Neutrophil (primary cell): ENCODE data around the gene MAGEA9.
"Not testable (repeated sequence)": the region's sequence is repeated elsewhere in the genome, so short reads cannot be mapped to it uniquely, and the experiment has no call there.

Experiments
- H3K27ac ChIP-seq: fragments of 200-600 bp; sonication (generic); 2 replicates; pipeline ENCODE4 v1.5.1; 2016; ENCODE audit warnings: mild to moderate bottlenecking, moderate library complexity
- H3K27me3 ChIP-seq: fragments of 200-600 bp; sonication (generic); 2 replicates; pipeline ENCODE4 v1.6.0; 2016; ENCODE audit warnings: mild to moderate bottlenecking
- H3K36me3 ChIP-seq: fragments of 200-600 bp; sonication (generic); 2 replicates; pipeline ENCODE4 v1.5.1; 2017
- H3K4me1 ChIP-seq, 2 experiments: fragments of 200-600 bp in 1 of 2; sonication (generic) in 1 of 2; 1 replicate in 1 of 2; 2 replicates in 1 of 2; pipeline versions ENCODE4 v1.5.1 to v1.6.1; 2013 to 2016; ENCODE audit warnings: low read depth in 1 of 2, low read length in 1 of 2, mild to moderate bottlenecking in 1 of 2, moderate library complexity in 1 of 2; ENCODE audit not compliant: control insufficient read depth in 1 of 2, insufficient read depth in 1 of 2
- H3K4me3 ChIP-seq, 2 experiments: fragments of 200-600 bp in 1 of 2; sonication (generic) in 1 of 2; 1 replicate in 1 of 2; 2 replicates in 1 of 2; pipeline ENCODE4 v1.5.1; 2013 to 2016; ENCODE audit warnings: low read depth in 1 of 2, low read length in 1 of 2, mild to moderate bottlenecking in 1 of 2, moderate library complexity in 1 of 2
- H3K9me3 ChIP-seq: fragments of 200-600 bp; sonication (generic); 2 replicates; pipeline ENCODE4 v1.5.1; 2016
- TF ChIP-seq, protein P1 (sequence below): fragments of 200-600 bp; sonication (generic); IDR thresholded peaks from 2 replicates; pipeline ENCODE4 v1.5.1; 2016; ENCODE audit warnings: antibody characterized with exemption

Gene MAGEA9, protein sequence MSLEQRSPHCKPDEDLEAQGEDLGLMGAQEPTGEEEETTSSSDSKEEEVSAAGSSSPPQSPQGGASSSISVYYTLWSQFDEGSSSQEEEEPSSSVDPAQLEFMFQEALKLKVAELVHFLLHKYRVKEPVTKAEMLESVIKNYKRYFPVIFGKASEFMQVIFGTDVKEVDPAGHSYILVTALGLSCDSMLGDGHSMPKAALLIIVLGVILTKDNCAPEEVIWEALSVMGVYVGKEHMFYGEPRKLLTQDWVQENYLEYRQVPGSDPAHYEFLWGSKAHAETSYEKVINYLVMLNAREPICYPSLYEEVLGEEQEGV

DNA sequence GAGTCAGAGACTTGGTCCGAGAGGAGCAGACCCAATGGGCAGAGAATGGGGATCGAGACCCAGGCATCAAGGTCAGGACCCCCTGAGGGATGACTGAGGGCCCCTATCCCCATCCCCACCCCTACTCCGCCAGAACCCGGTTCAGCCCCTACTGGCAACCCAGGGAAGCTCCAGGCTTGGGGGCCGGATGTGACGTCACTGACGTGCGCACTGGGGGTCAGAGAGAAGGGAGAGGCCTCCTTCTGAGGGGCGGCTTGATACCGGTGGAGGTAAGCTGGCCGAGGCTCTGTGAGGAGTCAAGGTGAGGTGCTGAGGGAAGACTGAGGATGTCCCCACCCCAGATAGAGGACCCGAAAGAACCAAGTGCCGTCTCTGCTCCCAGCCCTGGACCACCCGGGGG, at the start of gene MAGEA9:
MAGEA9 (plus strand) TSS at position 204 of the 400 bp plus-strand sequence. CDS start 4,281 bp downstream, outside the sequence.
- not testable (repeated sequence) for H3K27me3 ChIP-seq, H3K9me3 ChIP-seq, H3K4me1 ChIP-seq, H3K36me3 ChIP-seq, H3K4me3 ChIP-seq, H3K27ac ChIP-seq

DNA sequence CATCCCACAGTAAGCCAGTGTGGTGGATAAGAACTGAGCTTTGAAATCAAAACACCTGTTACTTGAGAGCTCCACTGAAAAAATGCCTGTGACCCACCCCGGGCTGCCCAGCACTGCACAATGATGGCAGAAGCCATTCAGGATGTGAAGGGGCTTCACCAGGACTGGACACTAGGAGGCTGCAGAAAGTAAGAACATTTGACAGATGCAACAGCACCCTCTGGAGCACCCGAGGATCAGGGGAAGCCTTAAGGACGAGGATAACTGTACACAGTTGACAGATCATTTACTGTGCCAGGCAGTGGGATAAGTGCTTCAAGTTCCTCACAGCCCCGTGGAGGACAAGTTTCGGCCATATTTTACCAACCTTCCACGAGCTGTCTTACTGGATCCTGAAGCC, 39.5 kb upstream of the MAGEA9 start:
- H3K36me3 ChIP-seq, H3K27ac ChIP-seq, H3K4me1 ChIP-seq, H3K4me3 ChIP-seq, H3K9me3 ChIP-seq, H3K27me3 ChIP-seq: not testable (repeated sequence)

DNA sequence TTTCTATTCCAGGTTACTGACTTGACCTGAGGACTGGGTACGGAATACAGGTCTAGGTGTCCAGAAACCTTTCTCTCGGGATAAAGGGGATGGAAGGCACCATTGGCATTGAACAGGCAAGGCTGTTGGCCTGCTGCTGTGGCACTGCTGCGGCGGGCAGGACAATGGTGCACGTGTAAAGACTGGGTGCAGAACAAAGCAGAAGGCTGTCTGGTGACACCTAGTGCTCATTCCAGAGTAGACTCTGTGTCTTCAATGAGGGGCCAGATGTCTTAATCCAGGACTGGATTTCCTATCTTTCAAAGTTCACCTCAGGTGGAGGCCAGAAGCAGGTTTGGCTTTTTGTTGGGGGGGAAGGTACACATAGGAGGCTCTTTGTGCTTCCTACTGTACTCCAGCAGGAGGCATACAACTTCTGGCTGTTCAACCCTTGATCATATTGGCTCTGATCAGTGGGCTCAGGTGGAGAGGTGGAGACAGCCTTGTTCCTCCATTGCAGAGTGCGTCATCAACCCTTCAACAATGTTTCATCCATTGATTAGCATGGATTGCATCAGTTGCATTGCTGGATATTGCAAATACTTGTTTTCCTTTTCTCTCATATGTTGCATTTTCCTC, 35.2 kb upstream of the MAGEA9 start:
- not testable (repeated sequence) for H3K4me3 ChIP-seq, H3K36me3 ChIP-seq, H3K27ac ChIP-seq, H3K27me3 ChIP-seq, H3K9me3 ChIP-seq, H3K4me1 ChIP-seq

DNA sequence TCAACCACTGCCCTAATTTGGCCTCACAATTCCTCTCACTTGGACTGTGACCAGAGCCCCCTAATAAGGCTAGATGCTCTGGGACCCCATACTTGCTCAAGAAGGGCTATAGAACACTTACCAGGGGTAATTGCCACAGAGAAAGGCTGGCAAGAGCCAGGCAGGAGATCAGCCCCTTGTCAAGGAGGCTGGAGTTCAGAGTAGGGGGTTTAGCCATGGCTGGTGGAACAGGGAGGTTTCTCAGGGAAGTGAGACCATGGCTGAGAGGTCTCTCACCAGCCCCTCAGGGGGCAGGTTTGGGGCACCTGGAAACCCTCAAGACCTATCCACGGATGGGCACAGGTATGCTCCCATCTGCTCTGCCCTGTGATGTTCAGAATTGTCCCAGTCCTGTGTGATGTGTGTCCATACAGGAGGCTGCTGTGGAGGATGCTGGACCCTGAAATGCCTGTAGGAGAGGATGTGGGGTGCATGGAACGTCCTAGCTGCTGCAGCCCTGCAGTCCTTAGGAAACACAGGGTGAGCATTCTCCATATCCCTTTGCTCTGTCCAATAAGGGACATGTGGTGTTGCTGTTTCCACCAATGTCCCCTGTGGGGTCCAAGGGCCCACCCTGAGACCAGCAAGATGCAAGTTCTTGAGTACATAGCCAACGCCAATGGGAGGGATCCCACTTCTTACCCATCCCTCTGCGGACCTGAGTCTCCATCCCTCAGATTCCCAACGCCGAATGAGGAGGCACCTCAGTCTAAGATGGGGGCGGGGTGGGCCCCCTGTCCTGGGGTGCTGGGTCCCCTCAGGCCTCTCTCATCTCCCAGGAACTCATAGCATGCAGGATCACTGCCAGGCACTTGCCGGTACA, 24.3 kb upstream of the MAGEA9 start:
- Histone ChIP-seq H3K4me3 (no peak overlapping the region), H3K4me1 (no peaks in the 10 kb centered on the region), H3K9me3 (no peaks in the 10 kb centered on the region), H3K27ac (no peak overlapping the region), H3K27me3 (no peaks in the 10 kb centered on the region), H3K36me3 (no peaks in the 10 kb centered on the region)
- TF ChIP-seq, protein P1, sequence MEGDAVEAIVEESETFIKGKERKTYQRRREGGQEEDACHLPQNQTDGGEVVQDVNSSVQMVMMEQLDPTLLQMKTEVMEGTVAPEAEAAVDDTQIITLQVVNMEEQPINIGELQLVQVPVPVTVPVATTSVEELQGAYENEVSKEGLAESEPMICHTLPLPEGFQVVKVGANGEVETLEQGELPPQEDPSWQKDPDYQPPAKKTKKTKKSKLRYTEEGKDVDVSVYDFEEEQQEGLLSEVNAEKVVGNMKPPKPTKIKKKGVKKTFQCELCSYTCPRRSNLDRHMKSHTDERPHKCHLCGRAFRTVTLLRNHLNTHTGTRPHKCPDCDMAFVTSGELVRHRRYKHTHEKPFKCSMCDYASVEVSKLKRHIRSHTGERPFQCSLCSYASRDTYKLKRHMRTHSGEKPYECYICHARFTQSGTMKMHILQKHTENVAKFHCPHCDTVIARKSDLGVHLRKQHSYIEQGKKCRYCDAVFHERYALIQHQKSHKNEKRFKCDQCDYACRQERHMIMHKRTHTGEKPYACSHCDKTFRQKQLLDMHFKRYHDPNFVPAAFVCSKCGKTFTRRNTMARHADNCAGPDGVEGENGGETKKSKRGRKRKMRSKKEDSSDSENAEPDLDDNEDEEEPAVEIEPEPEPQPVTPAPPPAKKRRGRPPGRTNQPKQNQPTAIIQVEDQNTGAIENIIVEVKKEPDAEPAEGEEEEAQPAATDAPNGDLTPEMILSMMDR: no peak

DNA sequence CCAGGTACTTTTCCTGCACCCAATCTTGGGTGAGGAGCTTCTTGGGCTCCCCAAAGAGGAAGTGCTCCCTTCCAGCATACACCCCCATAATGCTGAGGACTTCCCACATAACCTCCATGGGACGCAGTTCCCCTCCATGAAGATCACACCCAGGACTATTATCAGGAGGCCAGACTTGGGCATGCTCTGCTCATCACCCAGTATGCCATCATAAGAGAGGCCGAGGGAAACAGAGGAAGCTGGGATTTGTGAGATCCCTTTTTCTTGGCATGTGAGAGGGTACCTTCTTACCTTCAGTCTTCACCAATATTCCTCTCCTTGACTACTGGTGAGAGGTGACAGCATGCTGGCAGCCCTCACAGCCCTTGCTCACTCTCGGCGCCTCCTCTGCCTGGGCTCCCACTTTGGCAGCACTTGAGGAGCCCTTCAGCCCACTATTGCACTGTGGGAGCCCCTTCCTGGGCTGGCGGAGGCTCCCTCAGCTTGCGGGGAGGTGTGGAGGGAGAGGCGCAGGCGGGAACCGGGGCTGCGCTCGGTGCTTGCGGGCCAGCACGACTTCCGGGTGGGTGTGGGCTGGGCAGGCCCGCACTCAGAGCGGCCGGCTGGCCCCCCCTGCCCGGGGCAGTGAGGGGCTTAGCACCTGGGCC, 23.5 kb upstream of the MAGEA9 start:
- Histone ChIP-seq H3K4me1 (no peaks in the 10 kb centered on the region), H3K4me3 (no peak overlapping the region), H3K36me3 (no peaks in the 10 kb centered on the region), H3K27ac (no peak overlapping the region), H3K9me3 (no peaks in the 10 kb centered on the region), H3K27me3 (no peaks in the 10 kb centered on the region)
- TF ChIP-seq, protein P1: no peak

DNA sequence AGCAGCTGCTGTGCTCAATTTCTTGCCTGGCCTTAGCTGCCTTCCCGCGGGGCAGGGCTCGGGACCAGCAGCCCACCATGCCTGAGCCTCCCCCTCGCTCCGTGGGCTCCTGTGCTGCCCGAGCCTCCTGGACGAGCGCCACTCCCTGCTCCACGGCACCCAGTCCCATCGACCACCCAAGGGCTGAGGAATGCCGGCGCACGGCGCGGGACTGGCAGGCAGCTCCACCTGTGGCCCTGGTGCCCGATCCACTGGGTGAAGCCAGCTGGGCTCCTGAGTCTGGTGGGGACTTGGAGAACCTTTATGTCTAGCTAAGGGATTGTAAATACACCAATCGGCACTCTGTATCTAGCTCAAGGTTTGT, 23.0 kb upstream of the MAGEA9 start:
- not testable (repeated sequence) for H3K27ac ChIP-seq, H3K4me1 ChIP-seq, H3K4me3 ChIP-seq

DNA sequence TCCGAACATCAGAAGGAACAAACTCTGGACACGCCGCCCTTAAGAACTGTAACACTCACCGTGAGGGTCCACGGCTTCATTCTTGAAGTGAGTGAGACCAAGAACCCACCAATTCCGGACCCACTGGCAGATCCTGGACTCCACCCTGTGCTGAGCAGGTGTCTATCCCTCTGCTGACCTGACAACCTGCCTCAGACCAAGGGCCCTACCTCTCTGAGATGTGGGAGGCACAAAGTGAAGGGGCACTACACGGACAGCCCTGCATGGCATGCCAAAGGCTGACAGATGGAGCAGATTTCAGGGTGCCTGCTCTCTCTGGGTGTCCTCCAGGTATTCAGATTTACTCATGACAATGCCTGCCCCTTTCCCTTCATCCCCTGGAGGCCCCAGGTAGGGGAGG, 21.9 kb upstream of the MAGEA9 start:
- Histone ChIP-seq H3K27me3 (no peaks in the 10 kb centered on the region), H3K4me3 (no peak overlapping the region), H3K9me3 (no peaks in the 10 kb centered on the region), H3K36me3 (no peaks in the 10 kb centered on the region), H3K27ac (no peak overlapping the region), H3K4me1 (no peaks in the 10 kb centered on the region)
- TF ChIP-seq, protein P1: no peak

More for the DNA sequence above, 23.0 kb upstream of the MAGEA9 start:
- not testable (repeated sequence) for H3K27me3 ChIP-seq, H3K36me3 ChIP-seq, H3K9me3 ChIP-seq
